Omental fat pad (tissue), 4 donors: ENCODE measurements around the gene RBX1. TPM values are rescaled to one million over a fixed set of nuclear protein-coding genes. Genes with fewer than 3 reads are reported as not detected.
A peak's percentile ranks its signal among the peaks of the same experiment; 100 is the strongest.
"Not testable (repeated sequence)": the region's sequence is repeated elsewhere in the genome, so short reads cannot be mapped to it uniquely, and the experiment has no call there.

ENCODE experiments used
- ATAC-seq: fragments of 150-250 bp; one replicate; pipeline ENCODE4 v1.9.1; 2016; ENCODE audit warnings: mild to moderate bottlenecking, moderate library complexity; ENCODE audit not compliant: low FRiP score
- DNase-seq: peaks from one replicate; pipeline ENCODE4 v3.0.0-alpha.2; 2019; ENCODE audit warnings: low spot score
- CTCF ChIP-seq, 3 donors: fragments of 450-650 bp; IDR thresholded peaks; one replicate each; pipeline ENCODE4 v1.5.1; 2016 to 2017; ENCODE audit warnings: antibody characterized with exemption in 3 of 3, mild to moderate bottlenecking in 3 of 3, moderate library complexity in 2 of 3
- total RNA-seq, 4 donors: library from RNA; depleted of rRNA; stranded (reverse); fragments of >200 nt; gene quantifications; one replicate each; pipeline ENCODE4 v1.1.0, GENCODE V29; 2016

RBX1 gene
- total RNA-seq: 10 to 100 TPM; 27.1 to 41.0 (median 39.1) TPM

- DNase-seq: peak; percentile 97
Observed at GRCh38 chr22:40950962-40951794, at the start of gene RBX1. Gene RBX1, plus strand, starts transcription at chr22:40951378. Its CDS starts 21 bp downstream, at chr22:40951399.

GRCh38 chr22:40904101-40904500 lies 47.1 kb upstream of the RBX1 start:
- DNase-seq (no peak), ATAC-seq (no peak)
- TF ChIP-seq CTCF (IDR thresholded peaks at IDR 0.05): no peak

More at GRCh38 chr22:40950962-40951794, at the start of gene RBX1:
- ATAC-seq: peak; percentile 97
- TF ChIP-seq CTCF (IDR thresholded peaks at IDR 0.05): no peak

- ATAC-seq (no peak), DNase-seq (no peak)
- no peak for TF ChIP-seq CTCF (IDR thresholded peaks at IDR 0.05)
Observed at GRCh38 chr22:40908895-40909294, 42.3 kb upstream of the RBX1 start.

- ATAC-seq (no peak), DNase-seq (no peak)
- no peak for TF ChIP-seq CTCF (IDR thresholded peaks at IDR 0.05)
Observed at GRCh38 chr22:40911772-40912171, 39.4 kb upstream of the RBX1 start.

GRCh38 chr22:40912987-40913386 lies 38.2 kb upstream of the RBX1 start:
- not testable (repeated sequence) for ATAC-seq, DNase-seq

- TF ChIP-seq CTCF (IDR thresholded peaks at IDR 0.05): no peak
- no peak for DNase-seq
- ATAC-seq: peak; percentile 72
Observed at GRCh38 chr22:40919446-40919845, 31.7 kb upstream of the RBX1 start.

- TF ChIP-seq CTCF (IDR thresholded peaks at IDR 0.05): no peak
- ATAC-seq: no peak
- DNase-seq: no peak
Observed at GRCh38 chr22:40920526-40920925, 30.7 kb upstream of the RBX1 start.
